ENCODE measurements around the gene PDE4D.

PDE4D gene

DNA sequence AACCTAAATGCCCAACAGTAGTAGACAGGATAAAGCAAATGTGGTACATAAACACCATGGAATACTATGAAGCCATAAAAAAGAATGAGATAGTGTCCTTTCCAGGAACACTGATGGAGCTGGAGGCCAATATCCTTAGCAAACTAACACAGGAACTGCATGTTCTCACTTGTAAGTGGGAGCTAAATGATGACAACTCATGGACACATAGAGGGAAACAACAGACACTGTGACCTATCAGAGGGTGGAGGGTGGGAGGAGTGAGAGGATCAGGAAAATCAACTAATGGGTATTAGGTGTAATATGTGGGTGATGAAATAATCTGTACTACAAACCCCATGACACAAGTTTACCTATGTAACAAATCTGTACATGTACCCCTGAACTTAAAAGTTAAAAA is 805.0 kb downstream of the PDE4D start:
- H3K4ac ChIP-seq (ENCODE audit: low read depth in 1 of 2, low read length in 2 of 2), result no peak overlapping the region
- H3K27me3 ChIP-seq (ENCODE audit: control insufficient read depth in 1 of 2, insufficient read depth in 1 of 2, low read length in 2 of 2), result no peaks in the 10 kb centered on the region
- no peak overlapping the region for H2AK5ac ChIP-seq (ENCODE audit: low read length, severe bottlenecking)
- no peaks in the 10 kb centered on the region for H3K9me3 ChIP-seq (ENCODE audit: control insufficient read depth, low read length)
- DNase-seq, result no peak
- H4K8ac ChIP-seq (ENCODE audit: low read length), result no peak overlapping the region
- H3K4me3 ChIP-seq (ENCODE audit: insufficient read depth in 1 of 2, low read depth in 1 of 2, low read length in 2 of 2), result no peak overlapping the region
- H3K36me3 ChIP-seq (ENCODE audit: control insufficient read depth in 1 of 2, insufficient read depth in 2 of 2, low read depth in 1 of 2, low read length in 2 of 2), result no peaks in the 10 kb centered on the region
- H3K4me1 ChIP-seq (ENCODE audit: control insufficient read depth, insufficient read depth, low read depth, low read length), result no peaks in the 10 kb centered on the region
- no peak overlapping the region for H2AFZ ChIP-seq (ENCODE audit: low read depth, low read length)
- no peak overlapping the region for H3K27ac ChIP-seq (ENCODE audit: low read length, poor library complexity, severe bottlenecking)
- no peak overlapping the region for H3K9ac ChIP-seq (ENCODE audit: low read length)
- no peak overlapping the region for H2BK120ac ChIP-seq (ENCODE audit: low read depth, low read length)
- no peak overlapping the region for H3K14ac ChIP-seq (ENCODE audit: low read length in 2 of 2)
- H2BK15ac ChIP-seq (ENCODE audit: low read depth, poor library complexity, severe bottlenecking), result no peak overlapping the region
- H2BK12ac ChIP-seq (ENCODE audit: low read length in 2 of 2), result no peak overlapping the region
- H2BK5ac ChIP-seq (ENCODE audit: low read depth, low read length, poor library complexity, severe bottlenecking), result no peak overlapping the region
- H3K4me2 ChIP-seq (ENCODE audit: low read length, poor library complexity, severe bottlenecking), result no peak overlapping the region
- H3K79me1 ChIP-seq (replicated peaks; ENCODE audit: low read length, poor library complexity, severe bottlenecking), result no peaks in the 10 kb centered on the region
- H3K23ac ChIP-seq (ENCODE audit: low read length in 2 of 2), result no peak overlapping the region
- H4K91ac ChIP-seq (ENCODE audit: low read length), result no peak overlapping the region
- no peak overlapping the region for H3K18ac ChIP-seq (ENCODE audit: low read depth in 1 of 2, low read length in 2 of 2)

DNA sequence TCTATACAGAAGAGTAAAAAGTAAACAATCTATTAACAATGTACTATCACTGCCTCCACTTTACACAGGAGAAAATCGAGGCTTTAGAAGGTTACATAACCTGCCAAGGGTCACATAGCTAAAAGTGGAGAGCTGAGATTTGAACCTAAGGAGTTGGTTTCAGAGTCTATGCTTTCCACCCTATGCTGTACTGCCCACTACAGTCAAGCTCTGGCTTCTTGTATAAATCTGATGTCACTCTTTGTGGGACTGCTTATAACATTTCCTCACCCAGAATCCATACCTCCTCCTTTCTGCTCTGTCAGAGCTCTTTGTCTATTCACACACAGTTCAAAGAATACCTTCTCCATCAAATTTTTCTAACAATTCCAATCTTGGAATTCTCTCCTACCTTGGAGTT is 807.5 kb downstream of the PDE4D start:
- H2BK15ac ChIP-seq (ENCODE audit: low read depth, poor library complexity, severe bottlenecking), result no peak overlapping the region
- 90% methylated on average over 1 of the region's 1 CpG for WGBS
- no peak overlapping the region for H2BK120ac ChIP-seq (ENCODE audit: low read depth, low read length)
- no peak overlapping the region for H3K23ac ChIP-seq (ENCODE audit: low read length in 2 of 2)
- H3K9me3 ChIP-seq (ENCODE audit: control insufficient read depth, low read length), result no peaks in the 10 kb centered on the region
- no peak overlapping the region for H3K14ac ChIP-seq (ENCODE audit: low read length in 2 of 2)
- no peak overlapping the region for H3K9ac ChIP-seq (ENCODE audit: low read length)
- H3K4me1 ChIP-seq (ENCODE audit: control insufficient read depth, insufficient read depth, low read depth, low read length), result no peaks in the 10 kb centered on the region
- H3K27ac ChIP-seq (ENCODE audit: low read length, poor library complexity, severe bottlenecking), result no peak overlapping the region
- H3K4me3 ChIP-seq (ENCODE audit: insufficient read depth in 1 of 2, low read depth in 1 of 2, low read length in 2 of 2), result no peak overlapping the region
- no peak overlapping the region for H2BK12ac ChIP-seq (ENCODE audit: low read length in 2 of 2)
- H4K91ac ChIP-seq (ENCODE audit: low read length), result no peak overlapping the region
- no peaks in the 10 kb centered on the region for H3K27me3 ChIP-seq (ENCODE audit: control insufficient read depth in 1 of 2, insufficient read depth in 1 of 2, low read length in 2 of 2)
- no peaks in the 10 kb centered on the region for H3K36me3 ChIP-seq (ENCODE audit: control insufficient read depth in 1 of 2, insufficient read depth in 2 of 2, low read depth in 1 of 2, low read length in 2 of 2)
- no peaks in the 10 kb centered on the region for H3K79me1 ChIP-seq (replicated peaks; ENCODE audit: low read length, poor library complexity, severe bottlenecking)
- H2AFZ ChIP-seq (ENCODE audit: low read depth, low read length), result no peak overlapping the region
- no peak overlapping the region for H2AK5ac ChIP-seq (ENCODE audit: low read length, severe bottlenecking)
- no peak for DNase-seq
- no peak overlapping the region for H3K18ac ChIP-seq (ENCODE audit: low read depth in 1 of 2, low read length in 2 of 2)
- no peak overlapping the region for H3K4me2 ChIP-seq (ENCODE audit: low read length, poor library complexity, severe bottlenecking)
- no peak overlapping the region for H2BK5ac ChIP-seq (ENCODE audit: low read depth, low read length, poor library complexity, severe bottlenecking)
- H4K8ac ChIP-seq (ENCODE audit: low read length), result no peak overlapping the region
- H3K4ac ChIP-seq (ENCODE audit: low read depth in 1 of 2, low read length in 2 of 2), result no peak overlapping the region

DNA sequence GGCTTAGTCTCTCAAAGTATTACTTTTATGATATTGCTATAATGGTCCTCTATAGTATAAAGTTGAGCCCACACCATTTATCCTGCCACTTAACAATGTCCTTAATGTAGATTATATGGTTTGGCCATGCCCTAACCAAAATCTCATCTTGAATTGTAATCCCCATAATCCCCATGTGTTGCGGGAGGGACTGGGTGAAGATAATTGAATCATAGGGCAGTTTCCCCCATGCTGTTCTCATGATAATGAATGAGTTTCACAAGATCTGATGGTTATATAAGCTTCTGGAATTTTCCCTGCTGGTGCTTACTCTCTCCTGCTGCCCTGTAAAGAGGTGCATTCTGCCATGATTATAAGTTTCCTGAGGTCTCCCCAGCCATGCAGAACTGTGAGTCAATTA is 811.8 kb downstream of the PDE4D start:
- no peak overlapping the region for H3K4me2 ChIP-seq (ENCODE audit: low read length, poor library complexity, severe bottlenecking)
- H3K14ac ChIP-seq (ENCODE audit: low read length in 2 of 2), result no peak overlapping the region
- no peak overlapping the region for H2AK5ac ChIP-seq (ENCODE audit: low read length, severe bottlenecking)
- no peak for DNase-seq
- no peak overlapping the region for H3K4ac ChIP-seq (ENCODE audit: low read depth in 1 of 2, low read length in 2 of 2)
- H2BK5ac ChIP-seq (ENCODE audit: low read depth, low read length, poor library complexity, severe bottlenecking), result no peak overlapping the region
- no peak overlapping the region for H3K23ac ChIP-seq (ENCODE audit: low read length in 2 of 2)
- H3K4me3 ChIP-seq (ENCODE audit: insufficient read depth in 1 of 2, low read depth in 1 of 2, low read length in 2 of 2), result no peak overlapping the region
- H4K8ac ChIP-seq (ENCODE audit: low read length), result no peak overlapping the region
- H3K36me3 ChIP-seq (ENCODE audit: control insufficient read depth in 1 of 2, insufficient read depth in 2 of 2, low read depth in 1 of 2, low read length in 2 of 2), result no peaks in the 10 kb centered on the region
- H3K27me3 ChIP-seq (ENCODE audit: control insufficient read depth in 1 of 2, insufficient read depth in 1 of 2, low read length in 2 of 2), result no peaks in the 10 kb centered on the region
- H4K91ac ChIP-seq (ENCODE audit: low read length), result no peak overlapping the region
- H2AFZ ChIP-seq (ENCODE audit: low read depth, low read length), result no peak overlapping the region
- 100% methylated on average over 1 of the region's 1 CpG for WGBS
- peaks cover 4% of the 10 kb centered on the region for H3K4me1 ChIP-seq (ENCODE audit: control insufficient read depth, insufficient read depth, low read depth, low read length)
- no peak overlapping the region for H3K27ac ChIP-seq (ENCODE audit: low read length, poor library complexity, severe bottlenecking)
- H3K9me3 ChIP-seq (ENCODE audit: control insufficient read depth, low read length), result no peaks in the 10 kb centered on the region
- no peak overlapping the region for H2BK15ac ChIP-seq (ENCODE audit: low read depth, poor library complexity, severe bottlenecking)
- H3K18ac ChIP-seq (ENCODE audit: low read depth in 1 of 2, low read length in 2 of 2), result no peak overlapping the region
- H2BK120ac ChIP-seq (ENCODE audit: low read depth, low read length), result no peak overlapping the region
- no peaks in the 10 kb centered on the region for H3K79me1 ChIP-seq (replicated peaks; ENCODE audit: low read length, poor library complexity, severe bottlenecking)
- H3K9ac ChIP-seq (ENCODE audit: low read length), result no peak overlapping the region
- no peak overlapping the region for H2BK12ac ChIP-seq (ENCODE audit: low read length in 2 of 2)

DNA sequence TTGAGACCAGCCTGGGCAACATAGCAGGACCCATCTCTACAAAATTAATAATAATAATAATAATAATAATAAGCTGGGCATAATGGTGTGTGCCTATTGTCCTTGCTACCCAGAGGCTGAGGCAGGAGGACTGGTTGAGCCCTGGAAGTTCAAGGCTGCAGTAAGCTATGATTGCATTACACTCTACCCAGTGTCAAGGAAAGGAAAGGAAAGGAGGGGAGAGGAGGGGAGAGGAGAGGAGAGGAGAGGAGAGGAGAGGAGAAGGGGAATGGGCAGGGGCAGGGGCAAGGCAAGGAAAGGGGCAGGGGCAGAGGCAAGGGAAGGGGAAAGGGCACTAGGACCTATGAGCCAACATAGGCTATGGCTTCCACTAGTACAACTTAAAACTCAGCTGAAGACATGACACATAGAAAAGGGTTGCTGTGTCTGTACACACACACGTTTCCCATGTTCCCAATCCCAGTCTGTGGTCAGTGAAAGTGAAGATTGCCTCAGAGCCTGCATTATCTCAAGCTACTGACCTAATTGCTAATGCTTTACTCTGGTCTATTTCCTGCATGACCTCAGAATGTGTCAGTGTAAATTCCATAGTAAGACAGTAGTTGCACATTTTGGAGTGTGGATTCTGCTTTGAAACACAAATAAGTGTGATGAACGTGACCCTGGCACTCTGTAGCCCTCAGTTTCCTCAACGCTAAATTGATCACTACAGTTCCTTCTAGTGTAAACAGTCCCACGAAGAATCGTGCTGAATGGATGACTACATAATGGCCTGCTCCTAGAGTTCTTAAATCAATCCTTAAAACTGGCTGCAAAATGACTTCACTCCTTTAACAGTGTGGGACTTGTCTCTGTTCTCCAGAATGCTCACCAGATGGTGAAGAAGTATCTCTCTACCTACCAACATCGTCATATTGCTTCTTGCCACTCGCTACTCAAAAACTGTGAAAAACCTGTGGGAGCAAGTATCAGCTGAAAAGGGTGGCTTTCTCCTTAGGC is 813.6 kb downstream of the PDE4D start:
- H2AFZ ChIP-seq (ENCODE audit: low read depth, low read length), result no peak overlapping the region
- no peaks in the 10 kb centered on the region for H3K36me3 ChIP-seq (ENCODE audit: control insufficient read depth in 1 of 2, insufficient read depth in 2 of 2, low read depth in 1 of 2, low read length in 2 of 2)
- no peak overlapping the region for H2BK5ac ChIP-seq (ENCODE audit: low read depth, low read length, poor library complexity, severe bottlenecking)
- no peaks in the 10 kb centered on the region for H3K27me3 ChIP-seq (ENCODE audit: control insufficient read depth in 1 of 2, insufficient read depth in 1 of 2, low read length in 2 of 2)
- H3K4me2 ChIP-seq (ENCODE audit: low read length, poor library complexity, severe bottlenecking), result peak overlapping the region; percentile 31
- 9% methylated on average over 7 of the region's 7 CpGs for WGBS
- no peak overlapping the region for H2BK120ac ChIP-seq (ENCODE audit: low read depth, low read length)
- H2BK12ac ChIP-seq (ENCODE audit: low read length in 2 of 2), result peak overlapping the region; percentile 51 to 98
- H3K18ac ChIP-seq (ENCODE audit: low read depth in 1 of 2, low read length in 2 of 2), result peak overlapping the region; percentile 71 to 75
- H3K27ac ChIP-seq (ENCODE audit: low read length, poor library complexity, severe bottlenecking), result peak overlapping the region; percentile 74
- peak; percentile 99 for DNase-seq
- H3K4me3 ChIP-seq (ENCODE audit: insufficient read depth in 1 of 2, low read depth in 1 of 2, low read length in 2 of 2), result no peak overlapping the region
- H2AK5ac ChIP-seq (ENCODE audit: low read length, severe bottlenecking), result no peak overlapping the region
- H3K4ac ChIP-seq (ENCODE audit: low read depth in 1 of 2, low read length in 2 of 2), result peak overlapping the region in 1 of 2 experiments; percentile 37
- H3K4me1 ChIP-seq (ENCODE audit: control insufficient read depth, insufficient read depth, low read depth, low read length), result peaks cover 4% of the 10 kb centered on the region
- H2BK15ac ChIP-seq (ENCODE audit: low read depth, poor library complexity, severe bottlenecking), result no peak overlapping the region
- no peak overlapping the region for H3K23ac ChIP-seq (ENCODE audit: low read length in 2 of 2)
- H4K8ac ChIP-seq (ENCODE audit: low read length), result peak overlapping the region; percentile 7
- peak overlapping the region; percentile 15 for H3K9ac ChIP-seq (ENCODE audit: low read length)
- no peak overlapping the region for H3K14ac ChIP-seq (ENCODE audit: low read length in 2 of 2)
- H3K9me3 ChIP-seq (ENCODE audit: control insufficient read depth, low read length), result no peaks in the 10 kb centered on the region
- no peaks in the 10 kb centered on the region for H3K79me1 ChIP-seq (replicated peaks; ENCODE audit: low read length, poor library complexity, severe bottlenecking)
- H4K91ac ChIP-seq (ENCODE audit: low read length), result peak overlapping the region; percentile 61

All from mesenchymal stem cell (in vitro differentiated cells and primary cell).